GM12891 (cell line): ENCODE data around the gene TTC29.

Experiments
- POLR2A ChIP-seq: IDR thresholded peaks from 2 replicates; pipeline ENCODE4 v1.6.1; 2011; ENCODE audit warnings: low read depth, low read length, control low read depth
- POLR2AphosphoS5 ChIP-seq: IDR thresholded peaks from 2 replicates; pipeline ENCODE4 v1.6.1; 2011; ENCODE audit warnings: low read depth, low read length, control low read depth
- TAF1 ChIP-seq: IDR thresholded peaks from 2 replicates; pipeline ENCODE4 v1.6.1; 2011; ENCODE audit warnings: low read depth, low read length, control low read depth

- TF ChIP-seq TAF1: no peak
- TF ChIP-seq POLR2A: no peak
- TF ChIP-seq POLR2AphosphoS5: no peak
These were observed 154.2 kb downstream of the TTC29 start for GRCh38 chr4:146791439-146791838.
